MCF 10A (cell line): Measurements from ENCODE around the gene EEF1A2. TPM values are rescaled to one million over a fixed set of nuclear protein-coding genes. Genes with fewer than 3 reads are reported as not detected.

Experiments
- BruUV-seq: library from RNA; stranded (reverse); fragments of 400-500 nt; replicated peaks from 2 replicates; lab custom pipeline; 2021; lab: Mats Ljungman, UMichigan
- CTCF ChIA-PET: fragments of 300-600 bp; sonication (Branson Sonifier 250); formaldehyde crosslinking; extraction: SDS; loops from one replicate; lab custom pipeline; 2021; ENCODE audit warnings: antibody characterized with exemption, inconsistent platforms; lab: Yijun Ruan, JAX
- POLR2A ChIA-PET: fragments of 300-600, 350-650 bp; sonication (Branson Sonifier 250); formaldehyde crosslinking; extraction: SDS; loops from one replicate; lab custom pipeline; 2020; ENCODE audit warnings: antibody characterized with exemption, inconsistent platforms; lab: Yijun Ruan, JAX
- DNase-seq: peaks from one replicate; pipeline ENCODE4 v3.0.0-alpha.2; 2018; ENCODE audit not compliant: unreplicated experiment
- H3K27ac Mint-ChIP-seq: one replicate; pipeline ENCODE4 v1.8.0; 2022; ENCODE audit warnings: mild to moderate bottlenecking, low read depth, mixed read lengths; ENCODE audit not compliant: unreplicated experiment
- H3K27me3 Mint-ChIP-seq: one replicate; pipeline ENCODE4 v1.8.0; 2022; ENCODE audit warnings: mixed read lengths; ENCODE audit not compliant: insufficient read depth, unreplicated experiment
- H3K36me3 Mint-ChIP-seq: one replicate; pipeline ENCODE4 v1.8.0; 2022; ENCODE audit warnings: mild to moderate bottlenecking, moderate library complexity, mixed read lengths; ENCODE audit not compliant: insufficient read depth, unreplicated experiment
- H3K4me1 Mint-ChIP-seq: one replicate; pipeline ENCODE4 v1.8.0; 2022; ENCODE audit warnings: mixed read lengths; ENCODE audit not compliant: insufficient read depth, unreplicated experiment
- H3K4me3 Mint-ChIP-seq: one replicate; pipeline ENCODE4 v1.8.0; 2022; ENCODE audit warnings: mild to moderate bottlenecking, moderate library complexity, mixed read lengths; ENCODE audit not compliant: unreplicated experiment
- H3K9me3 Mint-ChIP-seq: one replicate; pipeline ENCODE4 v1.8.0; 2022; ENCODE audit warnings: mixed read lengths; ENCODE audit not compliant: unreplicated experiment
- intact Hi-C: fragments of 100-400 bp; cut with micrococcal nuclease; formaldehyde crosslinking; loops from 2 replicates; pipeline ENCODE4 v1.14.1; 2022
- total RNA-seq: library from RNA; stranded (reverse); gene quantifications from 2 replicates; pipeline ENCODE4 v1.2.3, GENCODE V29; 2022
- TF ChIP-seq, protein P1 (sequence below): fragments of 200-600 bp; IDR thresholded peaks from one replicate; pipeline ENCODE4 v1.8.0; 2022; ENCODE audit warnings: antibody characterized with exemption, mild to moderate bottlenecking; ENCODE audit not compliant: unreplicated experiment

Gene EEF1A2
- total RNA-seq, 1 experiment from 2014 or later = 3.3 TPM

DNA sequence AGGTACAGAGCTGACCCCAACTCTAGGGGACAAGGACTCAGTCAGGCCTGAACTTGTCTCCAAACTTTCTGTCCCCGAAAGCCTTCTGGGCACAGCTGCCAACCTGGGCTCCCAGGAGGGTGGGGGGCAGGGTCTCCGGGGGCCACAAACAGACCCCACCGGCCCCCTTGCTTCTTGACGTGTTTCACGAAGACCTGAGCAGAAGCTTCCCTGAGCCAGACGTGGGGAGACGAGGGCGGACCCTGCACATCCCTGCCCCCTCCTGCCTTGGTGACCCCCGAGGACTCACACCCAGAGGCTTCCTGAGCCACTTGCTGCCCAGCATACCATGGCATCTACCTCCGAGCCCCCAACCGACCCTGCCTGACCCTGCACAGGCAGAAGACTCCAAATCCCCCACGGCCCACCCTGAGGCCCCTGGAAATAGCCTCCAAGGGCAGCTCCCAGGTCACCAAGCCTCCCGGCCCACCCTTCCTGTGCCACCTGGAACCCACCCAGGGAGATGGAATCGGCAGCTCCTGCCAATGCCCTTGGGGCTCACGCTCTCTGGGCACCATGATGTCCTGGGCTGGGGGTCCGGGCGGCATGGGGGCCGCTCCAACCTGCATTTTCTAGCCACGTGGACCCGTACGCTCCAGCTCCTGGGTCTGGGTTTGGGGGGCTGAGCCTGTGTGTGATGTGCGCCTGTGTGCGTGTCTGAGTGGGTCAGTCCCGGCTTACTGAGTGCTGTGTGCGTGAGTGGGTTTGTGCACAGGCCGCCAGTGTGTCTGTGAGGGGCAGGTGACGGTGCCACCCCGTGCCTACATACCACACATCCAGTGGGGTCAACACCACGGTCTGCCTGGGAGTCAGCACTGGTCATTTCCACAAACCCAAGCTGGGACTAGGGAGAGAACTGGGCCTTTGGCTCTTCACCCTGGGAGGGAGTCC, 40.8 kb upstream of the EEF1A2 start:
- ChIA-PET POLR2A (interaction anchor here (0.6 to 11.8 kb wide), 4 partner anchors 17 to 326 kb away, joined by 3 to 124 read pairs (median 3); partner anchors contain the start of genes PPDPF and TPD52L2), CTCF (interaction anchor here (0.6 to 3.0 kb wide), 11 partner anchors 8 to 500 kb away, joined by 3 to 24 read pairs (median 4); partner anchors contain the start of gene SRMS)
- no peaks in the 10 kb centered on the region for H3K27me3 Mint-ChIP-seq
- BruUV-seq = no TSS peak
- DNase-seq = no peak
- H3K4me3 Mint-ChIP-seq = no peak overlapping the region
- TF ChIP-seq, protein P1, sequence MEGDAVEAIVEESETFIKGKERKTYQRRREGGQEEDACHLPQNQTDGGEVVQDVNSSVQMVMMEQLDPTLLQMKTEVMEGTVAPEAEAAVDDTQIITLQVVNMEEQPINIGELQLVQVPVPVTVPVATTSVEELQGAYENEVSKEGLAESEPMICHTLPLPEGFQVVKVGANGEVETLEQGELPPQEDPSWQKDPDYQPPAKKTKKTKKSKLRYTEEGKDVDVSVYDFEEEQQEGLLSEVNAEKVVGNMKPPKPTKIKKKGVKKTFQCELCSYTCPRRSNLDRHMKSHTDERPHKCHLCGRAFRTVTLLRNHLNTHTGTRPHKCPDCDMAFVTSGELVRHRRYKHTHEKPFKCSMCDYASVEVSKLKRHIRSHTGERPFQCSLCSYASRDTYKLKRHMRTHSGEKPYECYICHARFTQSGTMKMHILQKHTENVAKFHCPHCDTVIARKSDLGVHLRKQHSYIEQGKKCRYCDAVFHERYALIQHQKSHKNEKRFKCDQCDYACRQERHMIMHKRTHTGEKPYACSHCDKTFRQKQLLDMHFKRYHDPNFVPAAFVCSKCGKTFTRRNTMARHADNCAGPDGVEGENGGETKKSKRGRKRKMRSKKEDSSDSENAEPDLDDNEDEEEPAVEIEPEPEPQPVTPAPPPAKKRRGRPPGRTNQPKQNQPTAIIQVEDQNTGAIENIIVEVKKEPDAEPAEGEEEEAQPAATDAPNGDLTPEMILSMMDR = no peak
- H3K36me3 Mint-ChIP-seq = peaks cover 7% of the 10 kb centered on the region
- H3K9me3 Mint-ChIP-seq = no peaks in the 10 kb centered on the region
- no peak overlapping the region for H3K27ac Mint-ChIP-seq
- intact Hi-C loops = loop anchor here (5.0 to 10.0 kb wide), 3 partner anchors 105 to 418 kb away; partner anchors contain the start of genes TNFRSF6B and UCKL1
- H3K4me1 Mint-ChIP-seq = peaks cover 25% of the 10 kb centered on the region

DNA sequence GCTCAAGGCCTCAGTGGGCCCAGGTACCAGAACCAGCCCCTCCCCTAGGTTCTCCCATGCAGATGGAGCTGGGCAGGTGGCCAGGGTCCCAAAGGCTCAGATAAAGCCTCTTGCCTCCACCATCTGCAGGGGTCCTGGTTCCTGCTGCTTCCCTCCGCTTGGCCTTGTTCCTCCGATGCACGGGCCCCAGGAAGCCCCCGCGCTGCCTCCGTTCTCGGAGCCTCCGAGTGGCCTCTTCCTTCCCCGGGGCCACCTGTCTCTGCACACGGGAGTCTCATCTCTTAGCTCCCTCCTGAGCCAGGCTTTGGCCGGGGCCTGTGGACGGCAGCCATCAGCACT, 40.2 kb upstream of the EEF1A2 start:
- Mint-ChIP-seq H3K9me3 (no peaks in the 10 kb centered on the region), H3K4me1 (peaks cover 21% of the 10 kb centered on the region), H3K4me3 (no peak overlapping the region), H3K27ac (no peak overlapping the region), H3K36me3 (peaks cover 6% of the 10 kb centered on the region), H3K27me3 (no peaks in the 10 kb centered on the region)
- intact Hi-C loops = loop anchor here (5.0 to 10.0 kb wide), 3 partner anchors 106 to 418 kb away; partner anchors contain the start of genes TNFRSF6B and UCKL1
- no peak for DNase-seq
- no TSS peak for BruUV-seq
- ChIA-PET CTCF (interaction anchor here (0.6 to 3.0 kb wide), 15 partner anchors 9 to 500 kb away, joined by 3 to 24 read pairs (median 4); partner anchors contain the start of gene SRMS), POLR2A (interaction anchor here (0.7 to 11.8 kb wide), 5 partner anchors 17 to 442 kb away, joined by 3 to 124 read pairs (median 10); partner anchors contain the start of genes ARFRP1, PPDPF, PRPF6 and SAMD10)
- TF ChIP-seq, protein P1 = no peak

DNA sequence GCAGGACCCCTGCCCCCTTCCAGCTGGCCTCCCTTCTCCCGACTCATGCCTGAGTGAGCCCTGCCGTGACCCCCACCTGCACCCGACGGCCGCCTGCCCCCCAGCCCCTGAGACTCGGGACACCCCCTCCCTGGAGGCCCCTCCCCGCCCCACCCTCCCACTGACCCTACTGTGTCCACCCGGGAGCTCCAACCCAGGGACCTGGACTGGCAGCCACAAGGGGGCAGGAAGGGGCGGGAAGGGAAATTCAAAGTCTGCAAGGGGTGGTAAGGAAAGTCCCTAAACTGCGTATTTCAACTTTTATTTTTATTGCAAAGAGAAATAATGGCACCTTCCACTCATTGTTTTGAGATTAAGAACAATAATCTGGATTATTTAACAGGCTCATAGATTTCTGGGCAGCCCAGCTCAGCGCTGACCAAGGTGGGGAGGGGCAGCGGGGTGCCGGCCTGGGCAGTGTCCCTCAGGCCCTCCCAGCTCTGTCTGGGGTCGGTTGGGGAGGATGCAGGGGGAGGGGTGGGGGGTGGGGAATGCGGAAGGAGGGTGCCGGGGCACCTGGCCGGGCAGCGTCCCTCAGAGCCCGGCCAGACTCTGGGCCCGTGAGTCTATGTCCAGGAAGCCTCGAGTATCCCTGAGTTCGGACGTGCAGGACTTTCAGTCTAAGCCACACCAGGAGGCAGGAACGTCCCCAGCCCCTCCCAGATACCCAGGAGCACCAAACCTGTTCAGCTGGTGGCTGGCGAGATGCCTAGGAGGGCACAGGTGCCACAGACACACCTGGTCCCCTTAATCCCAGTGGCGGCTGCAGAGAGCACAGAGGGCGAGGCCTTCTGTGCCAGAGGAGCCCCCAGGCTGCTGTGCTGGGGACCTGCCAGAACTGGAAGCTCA, 39.6 kb upstream of the EEF1A2 start:
- Mint-ChIP-seq H3K27me3 (no peaks in the 10 kb centered on the region), H3K36me3 (peaks cover under 1% of the 10 kb centered on the region)

More for the DNA sequence above, 39.6 kb upstream of the EEF1A2 start:
- peak overlapping the region; percentile 92 for H3K27ac Mint-ChIP-seq
- H3K4me1 Mint-ChIP-seq = peaks cover 15% of the 10 kb centered on the region
- peak; percentile 38 for DNase-seq
- H3K4me3 Mint-ChIP-seq = peak overlapping the region; percentile 73
- CTCF ChIA-PET = interaction anchor here (0.5 to 3.0 kb wide), 28 partner anchors 9 to 612 kb away, joined by 3 to 24 read pairs (median 4); partner anchors contain the start of genes DIDO1, HELZ2, PPDPF and PRPF6
- POLR2A ChIA-PET = interaction anchor here (0.6 to 11.8 kb wide), 22 partner anchors 11 to 442 kb away, joined by 3 to 124 read pairs (median 8); partner anchors contain the start of genes ARFRP1, PPDPF, PRPF6 and RTEL1
- BruUV-seq = no TSS peak
- intact Hi-C loops = loop anchor here (1.0 to 10.0 kb wide), 4 partner anchors 106 to 436 kb away; partner anchors contain the start of genes TNFRSF6B and UCKL1
- H3K9me3 Mint-ChIP-seq = no peaks in the 10 kb centered on the region
- TF ChIP-seq, protein P1 = no peak
